Uterus (tissue), 4 donors: ENCODE data around the gene RAB27A. TPM values are rescaled to one million over a fixed set of nuclear protein-coding genes. Genes with fewer than 3 reads are reported as not detected.
A peak's percentile ranks its signal among the peaks of the same experiment; 100 is the strongest.

Source experiments
- DNase-seq, 2 donors: peaks; one replicate each; pipeline ENCODE4 v3.0.0-alpha.2; 2019 to 2020
- H3K27ac ChIP-seq, 2 donors: fragments of 200-600 bp; sonication (generic); 1 replicate in 1 of 2; 2 replicates in 1 of 2; pipeline ENCODE4 v1.5.1; 2016 to 2018
- H3K27me3 ChIP-seq, 2 donors: fragments of 200-600 bp; sonication (generic); one replicate each; pipeline ENCODE4 v1.5.1; 2018 to 2019; ENCODE audit warnings: control low read depth in 1 of 2
- H3K36me3 ChIP-seq, 2 donors: fragments of 200-600 bp; sonication (generic); one replicate each; pipeline ENCODE4 v1.5.1; 2019; ENCODE audit warnings: control low read depth in 1 of 2
- H3K4me1 ChIP-seq, 2 donors: fragments of 200-600 bp; sonication (generic); one replicate each; pipeline ENCODE4 v1.5.1; 2018 to 2019; ENCODE audit warnings: control low read depth in 1 of 2
- H3K4me3 ChIP-seq, 2 donors: fragments of 200-600 bp; sonication (generic); 1 replicate in 1 of 2; 2 replicates in 1 of 2; pipeline ENCODE4 v1.5.1; 2018 to 2019; ENCODE audit warnings: mild to moderate bottlenecking in 1 of 2
- H3K9me3 ChIP-seq, 2 donors: fragments of 200-600 bp; sonication (generic); one replicate each; pipeline ENCODE4 v1.5.1; 2019; ENCODE audit warnings: control low read depth in 1 of 2
- POLR2A ChIP-seq, 2 donors: fragments of 450-650 bp; IDR thresholded peaks; one replicate each; pipeline ENCODE4 v1.6.1; 2016; ENCODE audit warnings: antibody characterized with exemption in 2 of 2, mild to moderate bottlenecking in 1 of 2, moderate library complexity in 1 of 2
- intact Hi-C: fragments of 100-400 bp; cut with DNase I; formaldehyde crosslinking; loops from one replicate; pipeline ENCODE4 v1.15.1; 2023; ENCODE audit warnings: low total_unique reads
- total RNA-seq, 4 donors: library from RNA; depleted of rRNA in 3 of 4; stranded (reverse); fragments of >200 nt in 3 of 4; gene quantifications; one replicate each; pipeline versions ENCODE4 v1.1.0 to v1.2.4, GENCODE V29; 2014 to 2023
- TF ChIP-seq, protein P1 (sequence below), 4 experiments: fragments of 200-600 bp in 2 of 4; fragments of 450-650 bp in 2 of 4; sonication (generic) in 2 of 4; IDR thresholded peaks; one replicate each; pipeline ENCODE4 v1.5.1; 2016 to 2019; ENCODE audit warnings: antibody characterized with exemption in 4 of 4, mild to moderate bottlenecking in 2 of 4, moderate library complexity in 1 of 4
- donor health status: DM: yes; HTN: yes; CAD: no.

Gene RAB27A
- total RNA-seq, 4 donors from 2014 or later: 6.4 to 32.9 (median 16.5) TPM

DNA sequence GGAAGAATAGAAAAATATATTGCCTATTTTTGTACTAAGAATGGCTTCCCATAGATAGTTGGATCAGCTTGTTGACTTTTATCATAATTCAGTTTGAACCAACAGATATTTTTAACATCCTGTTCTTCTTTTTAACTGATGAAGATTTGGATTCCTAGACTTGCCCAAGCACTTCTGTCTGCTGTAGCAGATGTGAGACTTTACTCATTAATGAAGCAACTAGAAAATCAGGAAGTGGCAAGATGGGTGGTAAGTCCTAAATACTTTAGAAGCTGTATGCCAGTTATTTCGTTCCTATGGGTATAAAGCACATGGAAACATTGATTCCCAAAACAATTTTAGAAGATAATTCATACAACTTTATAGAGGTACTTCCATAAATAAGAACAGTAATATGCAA is 37.8 kb upstream of the RAB27A start:
- Histone ChIP-seq H3K4me1 (no peaks in the 10 kb centered on the region), H3K27ac (no peak overlapping the region), H3K36me3 (no peaks in the 10 kb centered on the region), H3K4me3 (no peak overlapping the region), H3K27me3 (no peaks in the 10 kb centered on the region), H3K9me3 (no peaks in the 10 kb centered on the region)
- no peak for DNase-seq
- TF ChIP-seq, protein P1, sequence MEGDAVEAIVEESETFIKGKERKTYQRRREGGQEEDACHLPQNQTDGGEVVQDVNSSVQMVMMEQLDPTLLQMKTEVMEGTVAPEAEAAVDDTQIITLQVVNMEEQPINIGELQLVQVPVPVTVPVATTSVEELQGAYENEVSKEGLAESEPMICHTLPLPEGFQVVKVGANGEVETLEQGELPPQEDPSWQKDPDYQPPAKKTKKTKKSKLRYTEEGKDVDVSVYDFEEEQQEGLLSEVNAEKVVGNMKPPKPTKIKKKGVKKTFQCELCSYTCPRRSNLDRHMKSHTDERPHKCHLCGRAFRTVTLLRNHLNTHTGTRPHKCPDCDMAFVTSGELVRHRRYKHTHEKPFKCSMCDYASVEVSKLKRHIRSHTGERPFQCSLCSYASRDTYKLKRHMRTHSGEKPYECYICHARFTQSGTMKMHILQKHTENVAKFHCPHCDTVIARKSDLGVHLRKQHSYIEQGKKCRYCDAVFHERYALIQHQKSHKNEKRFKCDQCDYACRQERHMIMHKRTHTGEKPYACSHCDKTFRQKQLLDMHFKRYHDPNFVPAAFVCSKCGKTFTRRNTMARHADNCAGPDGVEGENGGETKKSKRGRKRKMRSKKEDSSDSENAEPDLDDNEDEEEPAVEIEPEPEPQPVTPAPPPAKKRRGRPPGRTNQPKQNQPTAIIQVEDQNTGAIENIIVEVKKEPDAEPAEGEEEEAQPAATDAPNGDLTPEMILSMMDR (IDR thresholded peaks at IDR 0.05): no peak
- no peak for TF ChIP-seq POLR2A (IDR thresholded peaks at IDR 0.05)
- intact Hi-C loops: no loop called here

DNA sequence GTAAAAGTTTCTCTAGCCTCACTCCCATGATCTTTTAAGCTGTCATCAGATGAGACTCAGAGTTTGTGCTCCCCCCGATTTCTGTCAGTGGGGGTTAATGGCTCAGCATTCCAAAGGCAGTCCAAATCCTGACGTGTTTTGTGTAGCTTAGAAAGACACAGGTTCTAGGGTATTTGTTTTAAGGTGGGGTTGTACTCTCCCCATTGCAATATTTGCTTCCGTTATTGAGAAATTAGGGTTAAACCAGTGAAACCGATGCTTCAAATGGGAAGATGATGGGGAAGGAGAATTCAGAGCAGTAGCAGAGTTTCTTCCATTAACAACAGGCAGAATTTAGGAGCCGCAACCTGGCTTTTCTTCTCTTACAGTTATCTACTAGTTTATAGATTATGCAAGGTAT is 32.9 kb upstream of the RAB27A start:
- H3K36me3 ChIP-seq: no peaks in the 10 kb centered on the region
- no peaks in the 10 kb centered on the region for H3K27me3 ChIP-seq
- no peak overlapping the region for H3K4me3 ChIP-seq
- no peak for DNase-seq
- H3K9me3 ChIP-seq: no peaks in the 10 kb centered on the region
- H3K4me1 ChIP-seq: no peaks in the 10 kb centered on the region
- H3K27ac ChIP-seq: no peak overlapping the region
- intact Hi-C loops: no loop called here
- TF ChIP-seq POLR2A (IDR thresholded peaks at IDR 0.05): no peak
- TF ChIP-seq, protein P1 (IDR thresholded peaks at IDR 0.05): no peak

DNA sequence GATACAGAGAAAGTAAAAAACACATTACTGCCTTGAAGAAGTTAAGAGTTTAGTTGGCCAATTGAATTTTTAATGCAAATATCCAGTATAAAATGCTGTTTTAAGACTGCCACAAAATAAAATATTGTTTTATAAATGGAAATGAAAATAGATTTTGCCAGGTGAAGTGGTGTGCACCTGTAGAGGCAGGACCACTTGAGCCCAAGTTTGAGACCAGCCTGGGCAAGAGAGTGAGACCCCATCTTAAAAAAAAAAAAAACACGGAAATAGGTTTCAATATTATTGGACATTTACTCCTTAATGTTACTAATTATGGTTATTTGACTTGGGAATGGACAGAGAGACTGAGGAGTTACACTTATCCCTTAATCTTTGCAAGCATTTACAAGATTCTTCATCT is 31.4 kb upstream of the RAB27A start:
- no peak for DNase-seq
- H3K4me1 ChIP-seq: no peaks in the 10 kb centered on the region
- H3K36me3 ChIP-seq: no peaks in the 10 kb centered on the region
- no peaks in the 10 kb centered on the region for H3K27me3 ChIP-seq
- no peak overlapping the region for H3K27ac ChIP-seq
- H3K9me3 ChIP-seq: no peaks in the 10 kb centered on the region
- intact Hi-C loops: no loop called here
- no peak overlapping the region for H3K4me3 ChIP-seq
- TF ChIP-seq, protein P1 (IDR thresholded peaks at IDR 0.05): no peak
- TF ChIP-seq POLR2A (IDR thresholded peaks at IDR 0.05): no peak

DNA sequence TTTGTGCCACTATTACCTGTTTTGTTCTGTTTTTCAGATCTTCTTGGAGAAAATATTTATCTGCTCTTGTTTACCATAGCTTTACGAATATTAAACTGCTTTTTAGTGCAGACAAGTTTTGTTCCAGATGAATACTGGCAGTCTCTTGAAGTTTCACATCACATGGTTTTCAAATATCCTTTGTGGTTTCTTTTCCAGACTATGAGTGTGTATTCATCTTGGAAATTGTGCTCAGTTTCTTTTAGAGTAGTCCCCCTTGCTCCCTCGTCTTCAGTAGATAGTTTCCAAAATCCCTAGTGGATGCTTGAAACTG is 30.6 kb upstream of the RAB27A start:
- DNase-seq: no peak
- Histone ChIP-seq H3K27ac (peak overlapping the region in 1 of 2 donors; percentile 23), H3K4me1 (no peaks in the 10 kb centered on the region), H3K4me3 (no peak overlapping the region), H3K27me3 (no peaks in the 10 kb centered on the region), H3K9me3 (no peaks in the 10 kb centered on the region), H3K36me3 (no peaks in the 10 kb centered on the region)
- TF ChIP-seq, protein P1 (IDR thresholded peaks at IDR 0.05): no peak
- no peak for TF ChIP-seq POLR2A (IDR thresholded peaks at IDR 0.05)
- intact Hi-C loops: no loop called here

DNA sequence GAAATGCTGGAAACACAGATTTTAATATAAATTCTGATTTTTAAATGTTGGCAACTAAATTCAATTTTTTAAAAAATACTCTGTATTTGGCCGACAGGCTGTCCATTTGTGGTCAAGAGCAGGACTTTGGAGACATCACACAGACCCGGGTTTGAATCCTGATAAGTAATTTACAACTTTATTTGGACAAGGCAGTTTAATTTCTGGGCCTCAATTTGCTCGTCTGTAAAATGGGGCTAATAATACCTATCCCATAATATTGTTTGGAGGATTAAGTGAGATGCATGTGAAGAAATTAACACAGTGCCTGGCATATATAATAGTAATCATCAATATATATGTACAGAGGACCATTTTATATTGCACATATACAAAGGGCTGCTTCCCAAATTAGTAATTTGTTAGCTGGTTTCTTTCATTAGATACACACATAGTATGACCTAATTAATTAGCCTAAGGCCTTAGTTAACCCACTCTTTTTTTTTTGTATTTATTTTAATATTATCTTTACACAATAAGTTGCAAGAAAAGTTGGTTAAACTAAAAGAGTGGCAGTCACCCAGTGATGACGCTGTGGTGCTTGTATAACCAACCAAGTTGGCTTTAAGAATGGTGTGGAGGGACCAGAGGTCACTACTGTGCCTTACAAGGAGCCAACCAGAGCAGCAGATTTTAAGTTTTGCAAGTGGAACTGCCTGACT is 30.1 kb upstream of the RAB27A start:
- no peaks in the 10 kb centered on the region for H3K27me3 ChIP-seq
- no peaks in the 10 kb centered on the region for H3K4me1 ChIP-seq
- no peaks in the 10 kb centered on the region for H3K9me3 ChIP-seq
- H3K4me3 ChIP-seq: peak overlapping the region; percentile 60 to 70
- no peak for TF ChIP-seq POLR2A (IDR thresholded peaks at IDR 0.05)
- TF ChIP-seq, protein P1 (IDR thresholded peaks at IDR 0.05): no peak
- H3K27ac ChIP-seq: peak overlapping the region; percentile 73 to 79
- no peaks in the 10 kb centered on the region for H3K36me3 ChIP-seq
- DNase-seq: no peak
- intact Hi-C loops: no loop called here
